Nephron (organoid): ENCODE data around the gene SLC7A5.
"Not testable (repeated sequence)": the region's sequence is repeated elsewhere in the genome, so short reads cannot be mapped to it uniquely, and the experiment has no call there.

Source experiments
- H3K27ac Mint-ChIP-seq, 3 experiments: 2 replicates each; pipeline ENCODE4 v1.8.0; 2020; ENCODE audit warnings: mixed read lengths in 3 of 3, mild to moderate bottlenecking in 2 of 3, moderate library complexity in 1 of 3
- H3K27me3 Mint-ChIP-seq: 2 replicates; pipeline ENCODE4 v1.8.0; 2021; ENCODE audit warnings: low read depth, mild to moderate bottlenecking, moderate library complexity, mixed read lengths
- H3K36me3 Mint-ChIP-seq: 2 replicates; pipeline ENCODE4 v1.8.0; 2020; ENCODE audit warnings: low read depth, mixed read lengths
- H3K4me1 Mint-ChIP-seq: 2 replicates; pipeline ENCODE4 v1.8.0; 2020; ENCODE audit warnings: mixed read lengths
- H3K4me3 Mint-ChIP-seq, 3 experiments: 2 replicates each; pipeline ENCODE4 v1.8.0; 2020; ENCODE audit warnings: mild to moderate bottlenecking in 3 of 3, mixed read lengths in 3 of 3, moderate library complexity in 2 of 3
- H3K9me3 Mint-ChIP-seq: 2 replicates; pipeline ENCODE4 v1.8.0; 2020; ENCODE audit warnings: mixed read lengths
- CTCF ChIP-seq, 3 experiments: fragments of 200-600 bp; sonication (generic); IDR thresholded peaks; one replicate each; pipeline ENCODE4 v1.5.0; 2021; ENCODE audit warnings: antibody characterized with exemption in 3 of 3; ENCODE audit not compliant: unreplicated experiment in 3 of 3

SLC7A5 gene

GRCh38 chr16:87860553-87861299 is 8.6 kb downstream of the SLC7A5 start:
- H3K4me1 Mint-ChIP-seq: peaks cover 45% of the 10 kb centered on the region
- H3K4me3 Mint-ChIP-seq: peak overlapping the region; percentile 8 to 69 (median 20)
- TF ChIP-seq CTCF (IDR thresholded peaks at IDR 0.05; ENCODE audit: unreplicated experiment in 3 of 3): no peak
- H3K36me3 Mint-ChIP-seq: no peaks in the 10 kb centered on the region
- H3K9me3 Mint-ChIP-seq: no peaks in the 10 kb centered on the region
- peaks cover 10% of the 10 kb centered on the region for H3K27me3 Mint-ChIP-seq
- H3K27ac Mint-ChIP-seq: peak overlapping the region; percentile 65 to 93 (median 67)

GRCh38 chr16:87858151-87858993 is 10.9 kb downstream of the SLC7A5 start:
- H3K27ac Mint-ChIP-seq: peak overlapping the region; percentile 34 to 71 (median 59)
- peaks cover 44% of the 10 kb centered on the region for H3K4me1 Mint-ChIP-seq
- not testable (repeated sequence) for H3K36me3 Mint-ChIP-seq, H3K27me3 Mint-ChIP-seq, H3K9me3 Mint-ChIP-seq
- peak overlapping the region in 2 of 3 experiments; percentile 10 to 34 for H3K4me3 Mint-ChIP-seq

GRCh38 chr16:87856791-87857228 is 12.5 kb downstream of the SLC7A5 start:
- Mint-ChIP-seq H3K4me3 (no peak overlapping the region), H3K27ac (peak overlapping the region; percentile 18 to 59 (median 37)), H3K27me3 (peaks cover 14% of the 10 kb centered on the region), H3K9me3 (no peaks in the 10 kb centered on the region), H3K36me3 (no peaks in the 10 kb centered on the region), H3K4me1 (peaks cover 55% of the 10 kb centered on the region)
- TF ChIP-seq CTCF (IDR thresholded peaks at IDR 0.05; ENCODE audit: unreplicated experiment in 3 of 3): no peak

- Mint-ChIP-seq H3K27me3 (peaks cover 14% of the 10 kb centered on the region), H3K27ac (peak overlapping the region in 2 of 3 experiments; percentile 18 to 59), H3K36me3 (no peaks in the 10 kb centered on the region), H3K9me3 (no peaks in the 10 kb centered on the region), H3K4me1 (peaks cover 57% of the 10 kb centered on the region), H3K4me3 (no peak overlapping the region)
- no peak for TF ChIP-seq CTCF (IDR thresholded peaks at IDR 0.05; ENCODE audit: unreplicated experiment in 3 of 3)
These were observed 13.2 kb downstream of the SLC7A5 start for GRCh38 chr16:87855852-87856715.

- no peak for TF ChIP-seq CTCF (IDR thresholded peaks at IDR 0.05; ENCODE audit: unreplicated experiment in 3 of 3)
- no peak overlapping the region for H3K27ac Mint-ChIP-seq
- peaks cover 14% of the 10 kb centered on the region for H3K27me3 Mint-ChIP-seq
- H3K4me3 Mint-ChIP-seq: no peak overlapping the region
- peaks cover 56% of the 10 kb centered on the region for H3K4me1 Mint-ChIP-seq
- H3K9me3 Mint-ChIP-seq: no peaks in the 10 kb centered on the region
- H3K36me3 Mint-ChIP-seq: no peaks in the 10 kb centered on the region
These were observed 14.2 kb downstream of the SLC7A5 start for GRCh38 chr16:87854907-87855683.
